MCF 10A (cell line): ENCODE data around the gene MDC1. TPM values are rescaled to one million over a fixed set of nuclear protein-coding genes. Genes with fewer than 3 reads are reported as not detected.

Experiments used
- BruUV-seq: library from RNA; stranded (reverse); fragments of 400-500 nt; replicated peaks from 2 replicates; lab custom pipeline; 2021; lab: Mats Ljungman, UMichigan
- CTCF ChIA-PET: fragments of 300-600 bp; sonication (Branson Sonifier 250); formaldehyde crosslinking; extraction: SDS; loops from one replicate; lab custom pipeline; 2021; ENCODE audit warnings: antibody characterized with exemption, inconsistent platforms; lab: Yijun Ruan, JAX
- POLR2A ChIA-PET: fragments of 300-600, 350-650 bp; sonication (Branson Sonifier 250); formaldehyde crosslinking; extraction: SDS; loops from one replicate; lab custom pipeline; 2020; ENCODE audit warnings: antibody characterized with exemption, inconsistent platforms; lab: Yijun Ruan, JAX
- DNase-seq: peaks from one replicate; pipeline ENCODE4 v3.0.0-alpha.2; 2018; ENCODE audit not compliant: unreplicated experiment
- H3K27ac Mint-ChIP-seq: one replicate; pipeline ENCODE4 v1.8.0; 2022; ENCODE audit warnings: mild to moderate bottlenecking, low read depth, mixed read lengths; ENCODE audit not compliant: unreplicated experiment
- H3K27me3 Mint-ChIP-seq: one replicate; pipeline ENCODE4 v1.8.0; 2022; ENCODE audit warnings: mixed read lengths; ENCODE audit not compliant: insufficient read depth, unreplicated experiment
- H3K36me3 Mint-ChIP-seq: one replicate; pipeline ENCODE4 v1.8.0; 2022; ENCODE audit warnings: mild to moderate bottlenecking, moderate library complexity, mixed read lengths; ENCODE audit not compliant: insufficient read depth, unreplicated experiment
- H3K4me1 Mint-ChIP-seq: one replicate; pipeline ENCODE4 v1.8.0; 2022; ENCODE audit warnings: mixed read lengths; ENCODE audit not compliant: insufficient read depth, unreplicated experiment
- H3K4me3 Mint-ChIP-seq: one replicate; pipeline ENCODE4 v1.8.0; 2022; ENCODE audit warnings: mild to moderate bottlenecking, moderate library complexity, mixed read lengths; ENCODE audit not compliant: unreplicated experiment
- H3K9me3 Mint-ChIP-seq: one replicate; pipeline ENCODE4 v1.8.0; 2022; ENCODE audit warnings: mixed read lengths; ENCODE audit not compliant: unreplicated experiment
- CTCF ChIP-seq: fragments of 200-600 bp; IDR thresholded peaks from one replicate; pipeline ENCODE4 v1.8.0; 2022; ENCODE audit warnings: antibody characterized with exemption, mild to moderate bottlenecking; ENCODE audit not compliant: unreplicated experiment
- intact Hi-C: fragments of 100-400 bp; cut with micrococcal nuclease; formaldehyde crosslinking; loops from 2 replicates; pipeline ENCODE4 v1.14.1; 2022
- total RNA-seq: library from RNA; stranded (reverse); gene quantifications from 2 replicates; pipeline ENCODE4 v1.2.3, GENCODE V29; 2022

The MDC1 gene
- total RNA-seq, 1 experiment from 2014 or later = 50.6 TPM

DNA sequence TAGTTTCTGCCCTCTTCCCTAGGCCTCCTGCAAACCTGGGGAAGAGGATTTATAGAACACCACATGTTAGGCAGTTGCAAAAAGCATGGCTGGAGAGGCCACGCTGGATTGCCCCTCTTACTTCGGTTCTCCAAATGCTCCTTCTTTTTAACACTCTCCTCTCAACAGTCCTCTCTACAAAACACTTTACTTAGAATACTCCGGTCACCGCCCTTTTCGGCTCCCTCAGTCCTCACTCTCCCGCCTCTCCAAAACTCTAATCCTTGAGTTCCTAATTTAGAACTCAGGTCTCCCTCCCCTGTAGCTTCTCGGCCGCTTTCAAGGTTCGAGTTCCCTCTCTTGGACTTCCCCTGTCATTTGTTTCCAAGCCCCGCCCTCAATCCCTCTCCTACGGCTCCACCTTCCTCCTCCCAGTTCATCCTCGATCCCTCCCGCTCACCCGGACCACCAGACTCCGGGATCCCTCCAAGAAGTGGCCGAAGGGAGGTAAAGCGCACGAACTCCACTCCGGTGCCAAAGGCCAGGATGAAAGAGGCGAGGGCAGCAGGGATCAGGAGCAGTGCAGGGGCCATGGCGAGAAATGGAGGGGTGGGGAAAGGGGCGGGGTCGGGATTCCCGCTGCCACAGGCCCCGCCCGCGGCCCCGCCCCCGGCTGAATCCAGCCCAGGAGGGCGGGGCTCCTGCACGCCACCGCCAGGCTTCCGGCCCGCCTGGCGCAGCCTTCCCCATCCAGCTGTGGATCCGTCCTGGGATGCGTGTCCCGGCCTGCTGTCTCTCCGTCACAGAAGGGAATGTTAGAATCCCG is 26.5 kb downstream of the MDC1 start, which contains the start of gene NRM:
NRM (minus strand) TSS at position 582 of the 805 bp plus-strand sequence; CDS start at position 572, 10 bp downstream.
- peak; percentile 94 for DNase-seq
- POLR2A ChIA-PET = interaction anchor here (0.6 to 13.9 kb wide), 20 partner anchors 8 to 710 kb away, joined by 3 to 477 read pairs (median 7); partner anchors contain the start of genes ABCF1, DHX16, MDC1 and MRPS18B
- Mint-ChIP-seq H3K36me3 (peaks cover 2% of the 10 kb centered on the region), H3K9me3 (no peaks in the 10 kb centered on the region), H3K4me1 (peaks cover 47% of the 10 kb centered on the region), H3K27ac (peak within 1 kb of the TSS; percentile 90), H3K4me3 (peak within 1 kb of the TSS; percentile 94), H3K27me3 (no peaks in the 10 kb centered on the region)
- no TSS peak for BruUV-seq
- CTCF ChIA-PET = interaction anchor here (0.6 to 5.5 kb wide), 6 partner anchors 11 to 149 kb away, joined by 3 to 62 read pairs (median 14); no protein-coding TSS in a partner anchor
- no peak for TF ChIP-seq CTCF
- intact Hi-C loops = no loop called here

DNA sequence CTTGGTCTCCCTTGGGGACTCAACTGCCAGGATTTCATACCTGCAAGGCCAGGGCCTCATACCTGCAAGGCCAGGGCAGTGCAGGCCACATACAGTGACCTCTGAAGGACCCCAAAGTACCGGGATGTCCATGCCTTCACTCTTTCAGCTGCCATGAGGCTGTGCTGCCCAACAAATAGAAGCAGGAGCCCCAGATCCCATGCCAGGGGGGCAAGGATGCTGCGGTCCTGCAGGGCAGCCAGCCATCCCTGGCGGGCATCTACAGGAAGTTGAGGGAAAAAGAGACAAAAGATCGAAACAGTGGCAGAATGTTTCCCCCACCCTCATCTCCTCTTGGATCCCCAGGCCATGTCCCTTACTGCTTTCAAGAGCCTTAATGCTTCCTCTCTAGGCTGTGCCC is 27.1 kb downstream of the MDC1 start:
- Mint-ChIP-seq H3K4me3 (peak overlapping the region; percentile 94), H3K36me3 (peaks cover 8% of the 10 kb centered on the region), H3K27me3 (no peaks in the 10 kb centered on the region), H3K27ac (peak overlapping the region; percentile 90), H3K9me3 (no peaks in the 10 kb centered on the region), H3K4me1 (peaks cover 50% of the 10 kb centered on the region)
- DNase-seq = no peak
- TF ChIP-seq CTCF = no peak
- ChIA-PET CTCF (interaction anchor here (0.7 to 5.5 kb wide), 5 partner anchors 11 to 378 kb away, joined by 3 to 62 read pairs (median 24); no protein-coding TSS in a partner anchor), POLR2A (interaction anchor here (0.8 to 13.9 kb wide), 14 partner anchors 8 to 711 kb away, joined by 3 to 477 read pairs (median 8); partner anchors contain the start of genes ABCF1, DHX16, MDC1 and MRPS18B)
- no TSS peak for BruUV-seq
- intact Hi-C loops = loop anchor here (5.0 kb wide), 1 partner anchor 132 kb away; no protein-coding TSS in a partner anchor

DNA sequence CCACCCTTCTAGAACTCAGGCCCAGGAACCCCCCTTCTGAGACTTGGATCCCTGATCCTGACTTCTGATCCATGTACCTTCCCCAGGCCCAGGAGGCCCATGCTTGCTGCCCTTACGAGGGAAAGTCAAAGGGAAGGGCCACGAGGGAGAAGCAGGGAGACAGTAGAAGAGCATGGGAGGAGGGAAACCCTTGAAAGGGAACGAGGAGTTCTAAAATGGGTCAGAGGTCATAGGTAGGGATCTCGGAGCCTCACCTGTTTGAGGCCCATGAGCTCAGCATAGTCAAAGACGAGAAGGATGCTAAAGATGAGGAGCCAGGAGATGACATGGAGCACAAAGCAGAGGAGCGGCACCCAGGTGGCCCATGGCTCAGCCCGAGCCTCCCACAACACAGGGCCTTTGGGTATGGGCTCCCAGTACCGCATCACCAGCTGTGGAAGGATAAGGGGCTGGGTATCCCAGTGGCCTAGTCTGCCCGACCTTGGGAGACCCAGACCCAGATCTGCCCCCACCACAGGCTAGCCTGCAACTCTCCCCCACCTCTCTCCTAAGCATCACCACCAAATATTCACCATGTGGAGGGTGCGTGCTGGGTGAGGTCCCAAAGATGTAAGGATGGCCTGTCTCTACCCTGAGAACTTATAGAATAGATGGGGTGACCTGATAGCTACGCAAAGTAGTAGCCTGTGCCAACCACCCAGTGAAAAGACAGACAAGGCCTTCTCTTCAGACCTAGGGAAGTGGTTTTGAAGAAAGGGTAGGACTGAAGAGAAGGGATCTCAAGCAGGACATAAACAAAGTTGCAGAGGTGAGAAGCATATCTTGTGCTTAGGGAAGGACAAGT is 27.8 kb downstream of the MDC1 start:
- no TSS peak for BruUV-seq
- H3K9me3 Mint-ChIP-seq = no peaks in the 10 kb centered on the region
- no peaks in the 10 kb centered on the region for H3K27me3 Mint-ChIP-seq
- intact Hi-C loops = loop anchor here (5.0 kb wide), 1 partner anchor 133 kb away; no protein-coding TSS in a partner anchor
- peak overlapping the region; percentile 94 for H3K4me3 Mint-ChIP-seq
- POLR2A ChIA-PET = interaction anchor here (0.8 to 13.9 kb wide), 5 partner anchors 8 to 132 kb away, joined by 3 to 477 read pairs (median 17); partner anchors contain the start of genes DHX16, FLOT1, MDC1 and PRR3
- H3K36me3 Mint-ChIP-seq = peaks cover 13% of the 10 kb centered on the region
- TF ChIP-seq CTCF = no peak
- no peak for DNase-seq
- CTCF ChIA-PET = interaction anchor here (0.6 to 5.5 kb wide), 9 partner anchors 10 to 379 kb away, joined by 3 to 62 read pairs (median 3); partner anchors contain the start of genes DHX16 and VARS2
- peak overlapping the region; percentile 80 for H3K27ac Mint-ChIP-seq
- peaks cover 51% of the 10 kb centered on the region for H3K4me1 Mint-ChIP-seq
